ENCODE data around the gene TBL1XR1.

TBL1XR1 gene

DNA sequence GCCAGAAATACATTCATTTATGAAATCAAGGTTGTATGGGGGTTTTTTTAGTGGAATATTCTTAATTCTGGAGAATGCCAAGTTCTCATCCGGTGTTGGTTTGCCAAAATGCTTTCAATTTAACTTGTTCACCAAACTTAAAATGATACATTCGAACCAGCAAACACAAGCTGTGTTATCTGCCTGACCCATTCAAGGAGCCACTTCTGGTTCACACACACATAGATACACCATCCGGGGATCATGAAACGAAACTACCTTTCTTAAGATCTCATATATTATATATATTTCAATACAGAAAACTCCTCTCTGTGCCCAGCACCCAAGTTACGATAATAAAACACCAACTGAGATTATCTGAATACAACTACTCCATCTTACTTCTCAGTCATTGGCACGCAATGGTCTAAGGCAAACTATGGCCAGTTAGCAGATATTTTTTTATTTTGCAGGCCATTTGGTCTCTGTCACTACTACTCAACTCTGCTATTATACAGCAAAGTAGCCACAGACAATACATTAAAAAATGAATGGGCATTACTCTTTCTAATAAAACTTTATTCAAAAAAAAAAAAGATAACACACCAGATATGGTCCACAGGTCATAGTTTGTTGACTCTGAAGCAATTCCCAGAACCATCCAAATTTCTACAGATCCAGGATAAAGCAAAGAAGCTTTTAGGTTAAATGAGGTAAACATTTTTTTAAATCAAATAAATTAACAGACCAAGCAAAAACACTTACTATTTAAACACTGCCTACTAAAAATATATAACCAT is 89.6 kb downstream of the TBL1XR1 start:
- DNase-seq (ENCODE audit: low spot score) = no peak

DNA sequence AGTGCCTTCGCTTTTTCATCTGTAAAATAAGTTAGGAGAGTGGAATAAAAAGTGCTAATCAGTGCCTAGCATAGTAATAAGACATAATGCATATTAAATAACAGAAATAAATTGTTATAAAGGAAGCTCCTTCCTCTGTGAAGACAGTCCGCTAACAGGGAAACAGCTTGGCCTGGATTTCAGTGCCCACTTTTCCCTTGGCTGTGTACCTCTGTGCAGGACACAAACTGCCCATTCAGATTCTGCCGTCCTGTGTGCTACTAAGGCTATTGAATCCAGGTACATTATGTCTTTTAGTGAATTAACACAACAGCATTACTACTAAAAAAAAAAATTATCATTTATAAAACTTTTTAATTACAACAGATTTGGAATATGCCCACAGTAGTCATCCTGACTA is 90.7 kb downstream of the TBL1XR1 start:
- no peak for DNase-seq (ENCODE audit: low spot score)

DNA sequence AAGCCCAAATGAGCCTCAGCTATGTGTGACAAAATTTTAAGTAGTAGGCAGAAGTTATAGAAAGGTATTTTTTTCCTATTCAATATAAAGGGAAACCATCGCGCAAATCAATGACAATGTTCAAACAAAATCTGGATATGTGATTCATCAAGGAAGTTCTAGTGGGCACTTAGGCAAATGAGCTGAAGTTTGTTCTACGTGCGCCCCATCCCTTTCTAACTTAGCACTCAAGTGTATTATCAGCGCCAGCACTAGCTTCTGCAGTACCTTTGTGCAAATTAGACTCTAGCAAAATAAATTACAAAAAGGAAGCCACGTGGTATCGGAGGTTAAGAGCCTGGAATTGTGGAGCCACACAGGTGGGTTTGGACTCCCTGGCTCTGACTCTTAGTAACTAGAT is 91.1 kb downstream of the TBL1XR1 start:
- DNase-seq (ENCODE audit: low spot score) = no peak

DNA sequence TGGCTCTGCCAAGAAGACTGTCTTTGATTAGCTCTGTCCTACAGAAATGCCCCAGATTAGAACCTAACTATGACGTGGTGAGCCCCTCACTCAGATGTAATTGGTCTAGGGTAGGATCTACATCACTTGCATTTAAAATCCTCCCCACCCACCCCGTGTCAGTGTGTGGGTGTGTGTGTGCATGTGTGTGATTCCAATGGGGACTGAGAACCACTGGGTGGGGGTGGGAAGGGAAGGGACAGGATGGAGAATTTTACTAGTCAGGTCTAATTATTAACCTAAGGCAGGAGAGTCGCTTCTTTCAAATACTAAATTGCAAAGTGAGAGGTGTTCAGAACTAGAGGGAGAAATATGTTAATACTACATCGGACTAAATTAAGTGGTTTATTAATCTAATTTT is 91.7 kb downstream of the TBL1XR1 start:
- DNase-seq (ENCODE audit: low spot score) = no peak

DNA sequence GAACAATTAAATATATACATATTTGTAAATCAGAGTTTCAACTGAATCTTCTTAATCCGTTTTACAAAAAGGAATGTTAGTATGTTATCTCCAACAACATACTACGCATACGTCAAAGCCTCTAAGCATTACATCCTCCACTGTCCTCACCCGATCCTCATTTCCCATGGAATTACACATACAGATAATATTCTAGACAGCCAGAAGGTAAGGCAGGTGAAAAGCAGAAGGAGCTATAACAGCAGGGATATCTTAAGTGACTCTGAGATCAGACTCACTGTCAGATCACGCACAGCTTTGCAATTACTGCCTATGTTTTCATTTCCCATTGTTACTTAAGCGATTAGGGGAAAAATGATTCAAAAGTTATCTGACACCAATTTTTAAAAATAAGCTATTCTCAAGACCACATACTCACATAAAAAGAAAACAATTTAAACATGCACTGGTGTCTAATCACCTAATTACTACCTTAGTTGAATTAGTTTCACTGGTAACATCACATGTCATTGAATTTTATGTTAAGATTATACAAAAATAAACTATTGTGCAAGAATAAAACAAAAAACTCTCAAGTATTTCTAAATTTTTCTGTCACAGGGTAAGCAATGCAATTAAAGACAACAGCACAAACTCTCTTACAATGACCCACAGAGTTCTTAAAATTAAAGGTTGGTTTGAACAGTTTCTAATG is 92.8 kb downstream of the TBL1XR1 start:
- no peak for DNase-seq (ENCODE audit: low spot score)

DNA sequence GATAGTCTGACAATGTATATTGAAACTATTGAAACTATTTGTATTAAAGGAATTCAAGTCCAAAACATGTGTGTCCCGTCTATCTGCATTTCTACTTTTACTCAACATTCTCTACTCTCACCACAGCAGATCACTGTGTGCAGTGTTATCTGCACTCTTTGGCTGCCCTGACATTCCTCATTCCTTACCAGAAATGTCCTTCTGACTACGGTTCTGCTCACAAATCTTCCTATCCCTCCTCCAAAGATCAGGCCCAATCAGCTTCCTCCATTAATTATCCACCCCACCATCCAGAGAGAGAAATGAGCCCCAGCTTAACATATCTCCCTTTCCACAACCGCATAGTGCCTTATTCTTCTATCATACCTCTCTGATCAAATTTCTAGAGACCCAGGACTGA is 94.7 kb downstream of the TBL1XR1 start:
- no peak for DNase-seq (ENCODE audit: low spot score)

DNA sequence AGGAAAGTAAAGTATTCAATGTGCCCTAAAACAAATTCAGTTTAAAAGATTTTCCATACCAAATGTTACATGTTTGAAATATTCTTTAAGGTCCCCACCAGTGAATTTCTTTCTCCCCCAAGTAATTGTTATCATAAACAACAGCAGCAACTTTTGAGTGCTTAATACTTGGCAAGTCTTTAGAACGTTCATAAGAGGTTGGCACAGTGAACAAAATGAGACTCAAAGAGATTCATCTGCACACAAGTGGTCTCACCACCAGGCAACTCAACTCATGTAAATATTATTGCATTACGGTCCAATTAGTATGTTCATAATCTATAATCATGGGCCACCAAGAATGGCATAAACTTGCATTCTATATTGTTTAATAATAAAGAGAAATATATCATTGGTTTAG is 98.7 kb downstream of the TBL1XR1 start:
- no peak for DNase-seq (ENCODE audit: low spot score)

DNA sequence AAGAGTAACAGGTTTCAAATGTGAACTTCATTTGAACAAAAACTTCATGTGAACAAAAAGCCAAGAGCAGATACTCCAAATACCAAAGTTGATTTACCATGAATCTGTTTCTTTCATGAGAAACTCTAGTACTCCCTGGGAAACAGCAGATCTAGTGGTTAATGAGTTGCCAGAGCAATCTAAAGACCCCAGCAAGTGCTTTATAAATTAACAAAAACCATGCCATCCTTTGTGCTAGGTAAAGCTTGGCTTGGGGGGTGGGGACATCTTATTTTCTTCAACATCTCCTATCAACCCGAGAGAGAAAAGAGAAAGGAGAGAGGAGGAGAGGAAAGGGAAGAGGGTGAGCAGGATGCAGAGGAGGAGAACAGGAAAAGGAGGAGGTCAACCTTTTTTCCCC is 100.7 kb downstream of the TBL1XR1 start:
- DNase-seq (ENCODE audit: low spot score) = no peak

DNA sequence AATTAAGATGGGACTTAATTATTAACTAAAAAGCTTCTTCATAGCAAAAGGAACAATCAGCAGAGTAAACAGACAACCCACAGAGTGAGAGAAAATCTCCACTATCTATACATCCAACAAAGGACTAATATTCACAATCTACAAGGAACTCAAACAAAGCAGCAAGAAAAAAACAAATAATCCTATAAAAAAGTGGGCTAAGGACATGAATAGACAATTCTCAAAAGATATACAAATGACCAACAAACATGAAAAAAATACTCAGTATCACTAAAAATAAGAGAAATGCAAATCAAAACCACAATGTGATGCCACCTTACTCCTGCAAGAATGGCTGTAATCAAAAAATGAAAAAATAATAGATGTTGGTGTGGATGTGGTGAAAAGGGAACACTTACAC is 103.3 kb downstream of the TBL1XR1 start:
- no peak for DNase-seq (ENCODE audit: low spot score)

DNA sequence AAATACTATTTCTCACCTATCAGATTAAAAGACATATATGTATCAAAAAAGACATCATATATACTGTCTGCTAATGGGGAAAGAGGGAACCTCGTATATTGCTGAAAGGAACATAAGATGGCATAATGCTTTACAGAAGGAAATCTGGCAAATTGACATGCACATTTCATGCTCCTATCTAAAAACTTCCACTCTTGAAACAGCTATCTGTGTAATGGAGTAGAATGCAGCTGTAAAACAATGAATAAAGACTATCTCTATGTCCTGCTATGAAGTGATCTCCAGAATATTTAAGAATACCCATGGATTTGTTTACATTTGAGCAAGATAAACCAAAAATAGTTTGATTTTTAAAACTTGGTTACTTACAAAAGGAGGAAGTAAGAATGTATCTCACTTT is 107.4 kb downstream of the TBL1XR1 start:
- no peak for DNase-seq (ENCODE audit: low spot score)

DNA sequence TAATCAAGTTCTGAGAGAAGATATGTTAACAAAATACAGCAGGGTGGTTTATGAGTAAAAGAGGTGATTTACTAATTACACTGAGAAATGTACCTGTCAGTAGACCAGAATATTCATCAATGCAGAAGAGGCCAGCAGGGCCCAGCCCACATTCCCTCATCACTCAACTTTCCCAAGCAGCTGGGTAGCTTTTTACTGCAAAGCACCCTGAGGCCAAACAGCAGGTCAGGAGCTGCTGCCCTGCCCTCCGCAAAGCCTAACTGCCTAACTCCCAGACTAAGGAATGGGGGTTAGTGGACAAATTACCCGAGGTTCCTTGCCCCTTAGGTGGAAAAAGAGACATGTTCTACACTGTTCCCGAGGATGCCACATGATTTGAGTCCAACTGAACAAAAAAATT is 108.2 kb downstream of the TBL1XR1 start:
- no peak for DNase-seq (ENCODE audit: low spot score)

DNA sequence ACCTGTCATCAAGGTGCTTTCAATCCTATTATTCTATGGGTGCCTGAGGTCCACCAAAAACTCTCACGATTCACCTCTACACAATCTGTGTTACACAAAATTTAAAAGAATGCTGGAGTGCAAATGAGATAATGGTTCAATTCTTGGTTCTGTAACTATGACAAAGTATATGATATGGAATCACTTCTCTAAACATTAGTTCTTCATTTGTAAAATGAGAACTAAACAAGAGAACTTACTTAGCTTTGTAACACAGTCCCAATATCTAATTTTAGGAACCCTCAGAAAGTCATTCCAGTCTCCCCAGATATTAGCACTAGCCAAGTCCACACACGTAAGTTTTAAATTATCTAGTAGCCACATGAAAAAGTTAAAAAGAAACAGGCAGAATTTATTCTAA is 111.5 kb downstream of the TBL1XR1 start:
- no peak for DNase-seq (ENCODE audit: low spot score)

DNA sequence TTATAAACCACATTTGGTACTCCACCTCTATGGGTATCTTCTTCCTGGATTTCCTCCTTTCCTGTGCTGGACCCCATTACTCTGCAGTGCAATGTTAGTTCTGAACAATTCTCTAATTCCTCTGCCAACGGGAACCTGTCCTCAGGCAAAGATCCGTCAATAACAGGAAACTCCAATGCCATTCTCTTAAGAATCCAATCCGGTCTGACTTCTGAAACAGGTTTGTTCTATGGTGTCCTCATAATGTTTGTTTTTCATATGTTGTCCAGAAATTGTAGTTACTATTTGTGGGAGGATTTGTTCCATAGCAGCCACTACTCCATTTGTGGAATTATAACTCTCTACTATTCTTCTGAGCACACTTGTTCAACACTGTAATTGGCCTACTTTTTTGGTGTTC is 112.7 kb downstream of the TBL1XR1 start:
- DNase-seq (ENCODE audit: low spot score) = no peak

DNA sequence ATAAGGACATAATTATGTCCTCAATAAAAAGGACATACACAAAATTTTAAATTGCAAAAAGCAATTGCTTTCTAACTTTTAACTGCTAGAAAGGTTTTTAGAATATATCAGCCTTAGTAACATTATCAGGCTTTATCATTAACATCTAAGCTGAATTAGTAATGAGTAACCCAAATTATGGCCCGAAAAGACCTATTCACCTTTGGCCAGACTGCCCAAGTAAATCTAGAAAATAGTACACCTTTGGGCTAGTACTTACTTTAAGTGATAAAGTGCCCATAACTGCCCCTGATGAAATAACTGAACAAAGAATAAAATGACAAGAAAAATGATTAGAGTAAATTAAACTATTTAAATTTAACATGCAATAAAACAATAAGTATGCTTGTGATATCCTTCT is 117.2 kb downstream of the TBL1XR1 start:
- no peak for DNase-seq (ENCODE audit: low spot score)

DNA sequence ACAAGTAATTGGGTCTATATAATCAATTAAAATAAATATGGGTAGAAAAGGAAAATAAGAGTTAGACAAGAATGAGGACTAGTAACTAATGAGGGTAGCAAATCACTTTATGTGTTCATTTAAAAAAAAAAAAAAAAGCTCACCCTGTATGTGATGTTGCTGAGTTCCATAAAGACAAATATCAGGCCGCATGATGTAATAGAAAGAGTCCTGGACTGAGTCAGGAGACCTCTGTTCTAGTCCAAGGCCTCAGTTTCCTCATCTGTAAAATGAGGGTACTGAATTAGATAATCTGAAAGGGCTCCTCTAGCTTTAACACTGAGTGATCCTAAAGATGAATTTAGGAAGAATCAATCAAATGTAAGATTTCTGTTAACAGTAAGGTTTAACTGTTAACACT is 117.6 kb downstream of the TBL1XR1 start:
- no peak for DNase-seq (ENCODE audit: low spot score)

DNA sequence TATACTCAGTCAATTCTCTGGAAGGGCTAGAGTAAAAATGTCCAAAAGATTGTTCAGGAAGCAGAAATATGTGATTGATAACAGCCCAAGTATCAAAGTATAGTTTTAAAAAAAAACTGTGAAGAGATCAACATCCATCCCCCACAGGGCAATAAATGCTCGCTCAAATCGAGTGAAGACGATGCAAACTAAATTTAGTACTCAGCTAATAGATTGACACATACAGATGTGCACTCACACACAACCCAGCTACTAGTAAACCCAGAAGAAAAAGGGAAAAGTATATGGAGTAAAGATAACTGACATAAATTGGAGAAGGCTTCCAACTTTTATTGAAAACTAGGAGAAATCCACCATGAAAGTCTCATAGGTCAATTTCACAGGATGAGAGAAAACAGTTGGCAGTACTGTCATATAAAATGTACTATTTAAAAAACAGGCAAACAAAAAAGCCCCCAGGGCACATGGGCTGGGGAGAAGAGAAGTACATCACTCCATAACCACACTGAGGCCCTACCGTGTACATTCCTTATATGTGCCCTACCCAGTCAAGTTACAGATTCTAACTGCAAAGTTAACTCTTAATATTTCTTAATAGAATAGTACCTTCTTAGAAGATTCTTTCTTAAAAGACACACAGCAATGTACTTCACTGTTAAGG is 125.7 kb downstream of the TBL1XR1 start:
- DNase-seq (ENCODE audit: low spot score) = no peak

DNA sequence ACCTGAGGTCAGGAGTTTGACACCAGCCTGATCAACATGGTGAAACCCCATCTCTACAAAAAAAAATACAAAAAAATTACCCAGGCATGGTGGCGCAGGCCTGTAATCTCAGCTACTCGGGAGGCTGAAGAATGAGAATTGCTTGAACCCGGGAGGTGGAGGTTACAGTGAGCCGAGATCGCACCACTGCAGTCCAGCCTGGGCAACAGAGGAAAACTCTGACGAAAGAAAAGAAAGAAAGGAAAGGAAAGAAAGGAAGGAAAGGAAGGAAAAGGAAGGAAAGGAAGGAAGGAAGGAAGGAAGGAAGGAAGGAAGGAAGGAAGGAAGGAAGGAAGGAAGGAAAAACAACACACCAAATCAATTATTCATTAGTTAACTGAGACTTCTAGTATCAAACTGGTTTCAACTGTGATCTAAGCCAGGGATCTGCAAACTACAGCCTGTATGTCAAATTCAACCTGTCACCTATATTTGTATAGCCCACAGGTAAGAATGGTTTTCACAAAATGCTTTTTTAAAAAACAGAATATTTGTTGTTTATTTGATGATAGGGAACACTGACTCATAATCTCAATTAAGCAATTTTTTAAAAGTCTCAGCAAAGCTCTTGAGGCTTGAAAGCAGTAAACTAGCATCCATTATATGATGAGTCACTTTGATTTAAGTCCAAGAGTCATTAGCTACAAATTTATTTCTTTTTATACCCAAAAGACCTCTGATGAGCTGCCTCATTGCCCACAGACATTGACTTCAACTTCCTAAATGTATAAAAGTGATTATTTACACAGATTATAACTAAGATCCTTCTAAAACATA is 127.6 kb downstream of the TBL1XR1 start:
- no peak for DNase-seq (ENCODE audit: low spot score)

DNA sequence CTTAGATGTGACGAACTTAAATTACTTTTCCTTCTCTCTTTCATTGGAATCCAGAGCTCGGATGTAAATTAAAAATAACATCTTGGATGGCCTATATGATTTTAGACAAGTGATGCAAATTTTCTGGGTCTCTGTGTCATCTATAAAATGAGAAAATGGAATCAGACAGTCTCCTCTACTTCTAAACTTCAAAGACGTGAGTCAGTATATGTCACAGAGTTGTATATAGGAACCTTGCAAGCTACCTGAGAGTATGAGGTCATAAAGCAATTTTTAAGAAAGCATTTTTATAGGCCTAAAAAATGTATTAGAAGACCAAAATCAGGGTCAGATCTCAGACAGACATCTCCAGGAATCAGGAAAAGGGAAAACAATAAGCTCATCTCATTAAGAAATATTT is 128.3 kb downstream of the TBL1XR1 start:
- DNase-seq (ENCODE audit: low spot score) = no peak

DNA sequence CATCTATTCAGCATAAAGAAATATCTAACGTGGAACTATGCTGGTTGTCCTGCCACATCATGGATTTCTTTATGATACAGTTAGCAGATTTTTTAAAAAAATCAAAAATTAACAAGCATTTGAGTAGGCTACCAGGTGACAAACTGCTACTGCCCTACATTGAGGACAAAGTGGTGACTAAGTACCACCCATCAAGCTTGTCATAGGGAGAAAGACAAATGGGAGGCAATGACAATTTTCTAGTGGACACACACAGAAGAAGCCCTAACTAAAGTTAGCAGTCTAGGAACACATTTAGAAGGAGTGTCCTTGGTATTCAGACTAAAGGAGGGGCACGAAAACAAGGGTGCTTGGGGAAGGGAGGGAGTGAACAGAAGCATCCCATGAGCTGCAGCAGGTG is 131.2 kb downstream of the TBL1XR1 start:
- DNase-seq (ENCODE audit: low spot score) = no peak

DNA sequence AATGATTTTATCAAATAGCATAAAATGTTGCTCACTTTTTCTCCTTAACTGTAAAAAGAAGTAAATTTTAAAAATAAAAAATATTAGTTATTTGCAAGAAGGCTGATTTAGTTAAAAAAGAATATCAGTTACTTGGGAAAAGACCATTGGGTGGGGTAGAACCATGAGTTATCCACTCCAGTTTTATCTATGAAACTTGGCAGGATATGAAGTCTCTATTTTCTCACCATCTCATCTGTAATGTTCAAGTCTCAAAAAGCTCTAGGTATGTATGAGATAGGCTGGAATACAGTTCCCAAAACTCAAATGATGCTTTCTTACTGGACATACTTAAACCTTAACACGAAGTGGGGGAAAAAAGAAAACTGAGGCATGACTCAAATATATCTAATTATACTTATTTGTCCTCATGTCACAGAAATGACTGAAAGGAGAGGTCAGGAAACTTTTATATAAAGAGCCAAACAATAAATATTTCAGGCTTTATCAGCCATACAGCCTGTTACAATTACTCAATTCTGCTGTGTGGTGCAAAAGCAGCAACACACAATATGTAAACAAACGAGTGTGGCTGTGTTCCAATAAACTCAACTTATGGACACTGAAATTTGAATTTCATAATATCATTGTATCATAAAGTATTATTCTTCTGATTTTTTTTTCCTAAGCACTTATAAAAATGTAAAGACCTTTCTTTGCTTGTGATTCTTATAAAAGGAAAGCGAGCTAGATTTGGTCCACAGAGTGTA is 131.8 kb downstream of the TBL1XR1 start:
- no peak for DNase-seq (ENCODE audit: low spot score)

DNA sequence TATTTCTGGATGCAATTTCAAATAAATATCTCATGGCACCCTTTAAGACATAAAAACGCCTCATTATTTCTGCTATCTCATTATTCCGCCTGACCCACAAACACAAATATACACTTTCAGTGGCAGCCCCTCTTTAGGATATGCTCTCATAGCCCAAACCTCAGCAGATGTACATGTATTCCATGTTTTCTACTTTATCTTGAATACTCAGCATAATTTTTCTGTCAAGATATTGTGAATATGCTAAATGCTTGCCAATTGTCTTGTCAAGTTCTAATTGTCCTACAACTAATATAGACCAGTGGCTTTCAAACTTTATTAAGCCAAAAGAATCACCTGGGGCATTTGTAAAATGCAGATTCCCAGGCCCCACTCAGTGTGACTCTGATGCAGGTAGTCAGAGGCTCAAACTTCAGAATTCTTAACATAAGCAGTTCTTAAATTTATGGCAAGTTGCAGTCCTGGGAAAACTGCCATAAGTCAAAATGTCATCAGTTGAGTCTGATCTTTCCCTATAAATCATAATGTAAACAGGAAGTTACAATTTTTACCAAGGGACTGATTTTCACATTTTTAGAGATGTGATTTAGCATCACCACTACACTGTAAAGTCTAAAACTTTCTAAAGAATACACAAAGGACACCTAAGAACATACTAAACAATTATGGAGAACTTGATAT is 135.1 kb downstream of the TBL1XR1 start:
- no peak for DNase-seq (ENCODE audit: low spot score)
